ENCODE data around the gene NRGN.

NRGN gene

DNA sequence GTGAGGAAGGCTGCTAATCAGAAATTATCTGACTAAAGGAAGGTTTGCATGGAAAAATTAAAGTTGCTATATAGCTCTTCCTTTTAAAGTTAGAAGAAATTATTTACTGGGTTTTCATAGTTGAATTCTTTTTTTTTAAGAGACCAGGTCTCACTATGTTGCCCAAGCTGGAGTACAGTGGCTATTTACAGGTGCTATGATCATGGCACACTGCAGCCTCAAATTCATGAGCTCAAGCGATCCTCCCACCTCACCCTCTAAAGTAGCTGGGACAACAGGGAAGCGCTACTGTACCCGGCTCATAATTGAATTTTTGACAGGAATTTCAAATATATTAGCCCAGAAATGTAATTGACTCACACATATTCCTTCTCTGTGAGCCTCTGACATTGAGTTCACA is 56.6 kb downstream of the NRGN start:
- DNase-seq: no peak

Data from RPMI8226 (cell line).